KOPT-K1 (cell line): ENCODE results near the gene TNS1.

Experiments
- H3K27ac ChIP-seq: fragments of 200-600 bp; sonication (generic); 2 replicates; pipeline ENCODE4 v1.5.1; 2016; ENCODE audit warnings: antibody characterized with exemption, mild to moderate bottlenecking, low read depth, low read length; ENCODE audit not compliant: poor library complexity, severe bottlenecking
- H3K36me3 ChIP-seq: fragments of 200-600 bp; sonication (generic); 2 replicates; pipeline ENCODE4 v1.5.1; 2017; ENCODE audit warnings: antibody characterized with exemption, mild to moderate bottlenecking, low read length, moderate library complexity; ENCODE audit not compliant: insufficient read depth
- H3K9me3 ChIP-seq: fragments of 200-600 bp; sonication (generic); 2 replicates; pipeline ENCODE4 v1.5.1; 2017; ENCODE audit warnings: antibody characterized with exemption, low read length, mild to moderate bottlenecking; ENCODE audit not compliant: insufficient read depth, poor library complexity, severe bottlenecking

Gene TNS1

DNA sequence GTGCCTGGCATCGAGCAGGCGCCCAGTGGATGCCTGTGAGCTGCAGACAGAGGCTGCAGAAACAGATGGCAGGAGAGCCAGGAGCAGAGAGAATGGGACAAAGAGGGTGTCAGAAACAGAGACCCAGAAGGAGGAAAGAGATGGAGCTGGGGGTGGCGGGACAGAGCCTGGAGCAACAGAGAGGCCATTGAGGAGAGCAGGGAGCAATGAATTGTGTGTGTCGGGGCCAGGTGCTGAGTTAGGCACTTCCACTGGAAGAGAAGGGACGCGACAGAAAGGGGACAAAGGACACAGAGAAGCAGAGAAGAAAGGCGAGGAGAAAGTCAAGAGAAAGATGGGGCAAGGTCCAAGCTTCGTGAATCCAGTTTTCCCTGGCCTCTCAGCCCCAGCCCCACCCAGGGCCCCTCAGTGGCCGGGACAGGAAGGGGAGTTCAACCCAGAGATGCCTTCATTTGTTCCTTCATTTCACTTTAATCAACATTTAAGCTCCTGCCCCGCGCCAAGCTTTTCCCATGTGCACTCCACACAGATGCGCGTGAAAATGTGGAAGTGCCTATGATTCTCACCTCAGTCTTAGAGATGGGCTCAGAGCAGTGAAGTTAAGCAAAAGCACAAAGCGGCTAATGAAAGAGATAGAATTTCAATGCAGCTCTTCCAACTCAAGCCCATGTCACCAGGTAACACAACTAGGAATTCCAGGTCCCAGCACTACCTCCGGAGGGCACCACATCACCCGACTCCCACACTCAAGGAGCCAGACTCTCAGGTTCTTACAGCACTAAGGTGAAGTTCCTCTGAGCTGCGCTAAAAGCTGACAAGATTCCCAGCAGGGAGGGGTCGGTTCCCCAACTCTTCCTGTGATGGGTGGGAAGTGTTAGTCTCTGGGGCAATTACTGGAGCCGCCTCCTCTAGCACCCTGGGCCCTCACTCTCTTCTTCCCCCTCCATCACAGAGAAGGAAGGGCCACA is 55.1 kb downstream of the TNS1 start:
- Histone ChIP-seq H3K9me3 (no peaks in the 10 kb centered on the region), H3K36me3 (no peaks in the 10 kb centered on the region), H3K27ac (no peak overlapping the region)

DNA sequence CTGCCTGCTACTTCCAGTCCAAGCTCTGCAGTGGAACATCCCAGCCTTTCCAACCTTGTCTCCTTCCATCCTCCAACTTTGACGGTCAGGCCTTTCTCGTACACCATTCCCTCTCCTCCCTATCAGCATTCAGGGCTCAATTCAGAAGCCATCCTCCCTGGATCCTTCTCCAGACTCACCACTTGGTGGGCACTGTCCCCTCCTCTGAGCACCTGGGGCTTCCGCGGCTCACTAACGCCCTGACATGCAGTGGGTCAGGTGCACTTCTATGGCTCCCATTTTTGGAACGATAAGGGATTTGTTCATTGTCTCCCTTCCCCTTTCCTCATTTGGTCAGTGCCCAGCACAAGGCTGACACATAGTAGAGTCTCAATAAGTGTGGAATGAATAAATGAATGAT is 56.7 kb downstream of the TNS1 start:
- no peak overlapping the region for H3K27ac ChIP-seq
- no peaks in the 10 kb centered on the region for H3K36me3 ChIP-seq

DNA sequence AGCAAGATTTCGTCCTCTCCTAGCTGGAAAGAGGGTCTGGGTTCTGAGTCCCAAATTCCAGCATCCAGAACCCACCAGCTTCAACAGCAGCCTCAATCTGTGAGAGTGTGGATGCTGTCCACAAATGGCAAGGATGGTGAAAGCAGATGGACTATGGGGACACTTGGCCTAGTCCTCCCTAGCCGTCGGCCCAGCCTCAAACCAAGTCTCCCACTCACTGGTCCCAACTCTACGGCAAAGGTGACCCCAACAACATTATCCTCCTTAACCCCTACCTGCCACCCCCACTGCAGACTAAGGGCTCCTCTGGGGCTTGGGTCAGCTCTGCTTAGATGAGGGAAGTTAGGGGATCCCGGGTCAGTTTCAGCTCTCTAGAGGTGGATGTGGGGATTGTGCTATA is 57.3 kb downstream of the TNS1 start:
- Histone ChIP-seq H3K9me3 (no peaks in the 10 kb centered on the region), H3K27ac (no peak overlapping the region), H3K36me3 (no peaks in the 10 kb centered on the region)

More for the DNA sequence above, 56.7 kb downstream of the TNS1 start:
- H3K9me3 ChIP-seq = no peaks in the 10 kb centered on the region

DNA sequence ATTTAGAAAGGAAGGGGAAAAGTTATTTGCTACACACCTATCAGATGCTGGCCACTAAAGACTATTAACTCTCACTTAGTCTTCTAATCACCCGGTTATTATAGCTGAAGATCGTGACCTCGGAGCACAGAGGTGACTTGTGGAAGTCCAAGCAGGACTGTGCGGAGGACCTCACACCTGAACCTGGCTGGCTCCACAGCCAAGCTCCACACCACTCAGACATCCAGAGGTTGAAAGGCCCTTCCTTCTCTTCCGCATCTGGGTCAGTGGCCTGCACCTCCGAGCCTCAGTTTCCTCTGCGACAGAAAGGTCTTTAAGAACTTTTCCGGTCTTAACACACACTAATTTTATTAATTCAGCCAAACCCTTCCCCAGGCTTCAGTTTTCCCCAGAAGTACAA is 57.9 kb downstream of the TNS1 start:
- no peaks in the 10 kb centered on the region for H3K36me3 ChIP-seq
- no peak overlapping the region for H3K27ac ChIP-seq
- H3K9me3 ChIP-seq = no peaks in the 10 kb centered on the region

DNA sequence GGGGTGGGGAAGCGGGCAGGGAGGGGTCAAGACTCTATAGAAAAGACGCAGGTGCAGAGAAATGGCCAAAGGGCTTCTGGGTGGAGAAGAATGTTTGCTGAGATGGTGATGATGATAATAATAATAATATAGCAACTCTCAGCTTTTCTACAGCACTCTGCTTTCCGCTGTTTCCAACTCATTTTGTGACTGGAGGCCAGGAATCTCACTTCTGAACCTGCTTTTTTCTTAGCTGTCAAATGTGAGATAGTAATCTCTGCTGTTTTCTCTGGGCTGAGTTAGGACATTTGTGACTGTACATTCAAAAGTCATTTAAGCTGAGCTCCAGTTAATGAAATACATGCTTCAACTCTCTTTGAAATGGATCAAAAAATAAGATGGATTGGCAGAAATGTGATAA is 58.4 kb downstream of the TNS1 start:
- Histone ChIP-seq H3K27ac (no peak overlapping the region), H3K36me3 (no peaks in the 10 kb centered on the region), H3K9me3 (no peaks in the 10 kb centered on the region)

DNA sequence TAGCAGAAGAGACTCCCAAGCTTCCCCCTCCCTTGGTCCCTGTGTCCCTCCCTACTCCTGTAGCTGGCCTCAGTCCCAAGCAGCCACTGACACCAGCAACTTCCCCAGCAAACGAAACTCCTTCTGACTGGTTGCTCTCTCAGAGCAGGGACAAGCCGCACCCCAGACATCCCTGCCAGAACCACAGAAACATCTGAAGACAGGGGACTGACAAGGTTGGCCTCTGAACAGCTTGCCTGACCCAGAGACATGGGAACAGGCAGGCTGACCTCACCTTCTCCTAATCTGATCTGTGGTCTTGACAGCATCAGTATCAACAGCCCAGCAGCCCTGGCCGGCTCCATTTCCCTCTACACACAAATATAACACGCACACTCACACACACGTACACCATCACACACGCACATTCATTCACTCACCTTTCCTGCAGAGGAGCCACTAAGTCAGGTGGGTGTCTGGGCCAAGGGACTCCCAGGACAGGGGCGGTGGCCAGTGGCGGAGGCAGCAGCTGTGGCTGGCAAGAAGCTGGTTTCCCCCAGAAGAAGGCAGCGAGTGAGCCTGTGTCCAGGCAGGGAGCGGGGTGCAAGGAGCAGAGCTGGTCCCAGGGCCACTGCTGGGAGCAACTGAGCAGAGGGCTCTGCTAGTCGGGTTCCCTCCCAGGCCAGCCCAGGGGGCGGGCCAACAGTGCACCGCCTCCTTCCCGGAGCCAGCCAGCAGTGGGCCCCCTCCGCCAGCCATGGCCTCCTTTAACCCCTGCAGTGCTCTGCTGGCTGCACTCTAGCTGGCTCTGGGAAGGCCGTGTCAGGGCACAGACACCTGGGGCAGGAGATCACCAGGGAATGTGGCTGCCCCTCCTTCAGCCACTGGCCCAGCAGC is 59.1 kb downstream of the TNS1 start:
- no peak overlapping the region for H3K27ac ChIP-seq
- no peaks in the 10 kb centered on the region for H3K9me3 ChIP-seq

DNA sequence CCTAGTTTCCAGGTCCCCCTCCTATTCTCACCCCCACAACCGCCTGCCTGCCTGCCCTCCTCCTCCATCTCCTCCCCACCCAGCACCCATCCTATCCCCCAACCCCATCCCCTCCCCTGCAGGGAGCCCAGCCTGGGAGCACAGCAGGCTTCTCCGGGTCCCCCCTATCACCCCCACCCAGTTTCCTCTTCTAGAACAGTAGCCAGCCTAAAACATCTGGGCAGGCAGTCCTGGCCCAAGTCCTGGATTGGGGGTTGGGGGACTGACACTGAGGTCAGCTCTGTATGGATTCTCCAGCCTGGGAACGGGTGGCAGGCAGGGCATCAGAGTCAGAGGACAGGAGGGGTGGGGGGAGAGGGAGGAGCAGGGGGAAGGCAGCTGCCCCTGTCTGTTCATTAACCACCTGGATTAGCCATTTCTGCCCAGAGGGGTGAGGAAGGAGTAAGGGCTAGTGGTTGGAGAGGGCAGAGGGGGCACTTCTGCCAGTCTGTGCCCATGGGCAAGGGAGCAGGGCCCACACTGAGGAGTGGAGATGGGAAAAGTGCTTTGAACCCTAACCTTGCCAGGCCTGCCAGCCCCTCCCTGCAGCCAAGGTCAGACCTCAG is 60.0 kb downstream of the TNS1 start:
- Histone ChIP-seq H3K9me3 (no peaks in the 10 kb centered on the region), H3K36me3 (no peaks in the 10 kb centered on the region), H3K27ac (no peak overlapping the region)

More for the DNA sequence above, 59.1 kb downstream of the TNS1 start:
- no peaks in the 10 kb centered on the region for H3K36me3 ChIP-seq

DNA sequence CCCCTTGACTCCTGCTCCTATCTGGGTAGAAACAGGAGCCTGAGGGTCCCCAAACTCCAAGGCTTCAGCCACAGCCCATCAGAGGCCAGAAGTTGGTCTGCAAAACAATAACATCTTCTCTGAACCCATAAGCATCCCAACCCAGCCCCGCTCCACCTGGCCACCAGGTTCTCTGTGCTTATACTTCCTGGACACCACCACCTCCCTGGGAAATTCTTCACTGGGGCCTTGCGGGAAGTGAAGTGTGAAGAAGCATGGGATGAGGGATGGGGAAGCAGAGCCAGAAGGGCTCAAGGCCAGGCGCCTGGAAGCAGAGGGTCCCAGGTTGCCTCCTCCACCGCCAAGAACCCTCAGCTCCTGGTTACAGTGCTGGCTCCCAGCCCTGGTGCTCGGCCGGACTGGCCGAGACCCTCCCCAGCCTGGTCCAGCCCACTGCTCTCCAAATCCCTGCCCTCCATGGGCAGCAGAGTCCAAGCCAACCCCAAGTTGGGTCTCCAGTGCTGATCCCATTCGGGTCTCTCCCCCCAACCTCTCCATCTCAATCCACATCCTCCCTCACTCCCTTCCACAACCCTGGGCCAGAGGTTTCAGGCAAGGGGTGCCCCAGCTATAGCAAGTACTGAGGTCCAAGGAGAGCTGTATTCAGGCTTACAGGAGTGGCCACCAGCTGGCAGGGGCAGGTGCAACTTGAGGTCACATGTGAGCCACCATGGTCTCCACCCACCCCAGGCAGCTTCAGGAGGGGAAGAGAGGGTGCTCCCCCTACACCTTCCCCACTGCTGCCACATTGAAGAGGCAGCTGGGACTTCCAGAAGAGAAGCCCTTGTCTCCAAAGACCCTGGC is 60.7 kb downstream of the TNS1 start:
- Histone ChIP-seq H3K27ac (no peak overlapping the region), H3K36me3 (no peaks in the 10 kb centered on the region), H3K9me3 (no peaks in the 10 kb centered on the region)

DNA sequence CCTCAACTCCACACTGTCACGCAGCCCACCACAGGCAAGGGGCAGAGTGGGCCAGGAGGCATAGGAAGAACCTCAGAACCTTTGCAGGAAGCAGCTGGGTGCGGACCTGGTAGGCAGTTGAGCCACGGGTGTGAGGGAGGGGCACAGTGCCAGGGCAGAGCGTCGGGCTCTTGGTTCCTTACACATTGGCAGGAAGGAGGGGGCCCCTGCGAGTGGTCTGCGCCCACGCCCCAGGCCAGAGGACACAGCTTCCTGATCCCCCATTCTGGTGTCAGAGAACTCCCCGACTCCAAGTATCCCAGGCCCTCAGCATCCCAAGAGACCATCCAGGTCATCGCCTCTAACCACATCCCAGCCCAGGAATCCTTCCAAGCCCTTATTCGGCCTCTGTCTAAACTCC is 61.5 kb downstream of the TNS1 start:
- H3K27ac ChIP-seq = no peak overlapping the region
- H3K9me3 ChIP-seq = no peaks in the 10 kb centered on the region
- no peaks in the 10 kb centered on the region for H3K36me3 ChIP-seq

DNA sequence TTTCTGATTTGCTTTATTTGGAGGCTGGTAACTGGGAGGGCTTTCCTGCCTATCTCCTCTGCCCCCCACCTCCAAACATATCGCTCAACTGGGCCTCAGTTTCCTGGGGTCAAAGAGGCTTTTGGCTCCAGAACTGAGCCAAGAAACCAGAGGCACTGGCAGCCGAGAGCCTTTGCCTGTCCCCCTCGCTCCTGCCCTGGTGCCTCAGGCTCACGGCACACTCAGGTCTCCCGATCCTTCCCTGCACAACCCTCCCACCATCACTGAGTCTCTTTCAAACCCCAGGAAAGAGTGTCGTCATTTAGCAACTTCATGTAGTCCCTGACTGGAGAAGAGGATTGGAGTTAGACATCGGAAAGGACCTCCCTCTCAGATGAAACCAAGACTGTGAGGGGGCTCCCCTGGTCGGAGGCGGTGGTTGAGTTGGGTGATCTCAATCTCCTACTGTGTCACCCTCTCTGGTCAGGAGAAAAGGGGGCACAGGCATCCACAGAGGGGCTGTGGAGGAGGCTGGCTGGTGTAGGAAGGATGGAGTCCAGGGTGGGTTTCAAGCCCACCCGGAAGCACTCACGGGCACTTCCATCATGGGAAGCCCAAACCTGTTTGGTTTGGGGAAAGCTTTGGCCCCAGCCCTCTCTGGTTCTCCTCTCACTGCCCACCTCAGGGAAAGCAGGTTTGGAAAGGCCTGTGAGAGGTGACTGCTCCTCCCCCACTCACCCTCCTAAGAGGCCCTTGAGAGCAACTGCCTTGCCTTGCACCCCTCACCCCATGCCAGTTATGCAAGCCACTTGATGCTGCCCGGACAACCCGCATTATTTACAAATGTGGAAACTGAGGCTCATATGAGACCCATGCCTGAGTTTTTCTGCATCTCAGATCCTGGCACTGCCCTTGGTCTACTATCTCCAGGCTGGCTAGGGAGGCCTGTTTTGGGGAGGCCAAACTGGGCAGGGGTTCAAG is 62.3 kb downstream of the TNS1 start:
- Histone ChIP-seq H3K9me3 (no peaks in the 10 kb centered on the region), H3K36me3 (no peaks in the 10 kb centered on the region), H3K27ac (no peak overlapping the region)

DNA sequence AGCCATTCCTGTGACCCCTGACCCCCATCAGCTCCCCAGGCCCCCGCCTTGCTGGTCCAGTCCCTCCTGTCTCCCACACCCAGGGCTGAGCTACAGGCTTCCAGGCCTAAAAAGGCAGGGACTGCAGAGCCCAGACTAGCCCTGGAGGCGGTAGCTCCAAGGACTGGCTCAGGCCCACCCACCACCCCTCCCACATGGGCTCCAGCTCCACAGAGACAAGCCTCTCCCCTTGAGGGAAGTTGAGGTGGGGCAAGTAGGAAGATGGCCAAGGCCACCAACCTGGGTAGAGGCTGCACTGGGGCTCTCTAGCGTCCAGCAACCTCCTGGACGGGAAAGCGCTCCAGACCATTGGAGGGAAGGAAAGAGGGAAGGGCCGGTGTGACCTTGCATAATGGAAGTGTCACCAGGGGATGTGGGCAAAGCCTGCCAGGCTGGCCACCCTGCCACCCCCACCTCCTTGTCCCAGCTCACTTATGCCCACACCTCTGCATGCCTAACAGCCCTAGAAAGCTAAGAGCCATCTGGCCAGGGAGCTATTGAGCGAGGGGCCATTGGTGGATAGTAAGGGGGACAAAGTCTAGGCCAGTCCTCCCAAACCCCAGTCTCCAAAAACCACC is 63.1 kb downstream of the TNS1 start:
- no peaks in the 10 kb centered on the region for H3K9me3 ChIP-seq
- H3K27ac ChIP-seq = no peak overlapping the region
- no peaks in the 10 kb centered on the region for H3K36me3 ChIP-seq

DNA sequence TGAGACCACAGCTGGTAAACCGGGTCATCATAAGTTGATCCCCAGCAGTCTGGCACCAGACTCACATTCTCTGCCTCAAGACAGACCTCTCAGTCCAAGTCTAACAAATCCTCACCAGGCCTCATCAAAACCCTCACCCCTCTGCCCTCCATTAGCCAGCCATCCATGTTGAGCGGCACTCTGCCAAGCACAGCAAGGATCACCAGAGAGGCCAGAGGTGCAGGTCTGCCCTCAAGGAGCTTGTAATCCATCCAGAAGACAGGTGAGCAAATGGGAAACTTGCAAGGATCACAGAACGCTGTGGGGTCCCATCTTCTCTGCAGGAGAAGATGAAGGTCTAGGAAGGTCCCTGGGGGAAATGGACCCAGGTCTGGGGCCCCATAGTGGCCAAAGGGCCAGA is 63.6 kb downstream of the TNS1 start:
- Histone ChIP-seq H3K27ac (no peak overlapping the region), H3K9me3 (no peaks in the 10 kb centered on the region)

DNA sequence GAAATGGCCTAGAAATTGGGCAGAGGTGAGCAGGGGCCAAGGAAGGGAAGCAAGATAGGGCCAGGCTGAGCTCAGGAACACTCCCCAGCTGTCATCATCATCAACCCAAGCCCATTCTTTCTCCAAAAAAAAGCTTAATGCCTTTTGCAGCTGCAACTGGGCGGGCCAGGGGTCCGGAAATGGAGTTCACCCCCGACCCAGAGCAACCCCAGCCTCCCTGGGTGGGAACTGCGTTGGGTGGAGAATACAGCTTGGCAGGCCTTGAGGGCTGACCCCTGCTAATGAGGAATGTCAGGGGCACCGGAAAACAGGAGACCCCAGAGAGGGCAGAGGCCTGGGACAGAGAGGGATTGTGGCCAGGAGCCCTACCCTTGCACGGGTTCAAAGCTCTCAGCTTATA is 64.8 kb downstream of the TNS1 start:
- H3K9me3 ChIP-seq = no peaks in the 10 kb centered on the region
- H3K27ac ChIP-seq = no peak overlapping the region
- H3K36me3 ChIP-seq = no peaks in the 10 kb centered on the region

More for the DNA sequence above, 63.6 kb downstream of the TNS1 start:
- H3K36me3 ChIP-seq = no peaks in the 10 kb centered on the region
